ENCODE data around the gene SAP30BP.
A peak's percentile ranks its signal among the peaks of the same experiment; 100 is the strongest.

The SAP30BP gene

GRCh38 chr17:75719732-75720131 is 52.6 kb downstream of the SAP30BP start:
- TF ChIP-seq FOXK2 (IDR thresholded peaks at IDR 0.05) (no peak), BHLHE40 (IDR thresholded peaks at IDR 0.05; ENCODE audit: borderline replicate concordance) (no peak), FOXM1 (IDR thresholded peaks at IDR 0.05; ENCODE audit: borderline replicate concordance) (no peak), FOXA1 (IDR thresholded peaks at IDR 0.05) (no peak), LEF1 (IDR thresholded peaks at IDR 0.05; ENCODE audit: borderline replicate concordance) (no peak), L3MBTL2 (conservative IDR thresholded peaks at IDR 0.05) (no peak), NFRKB (IDR thresholded peaks at IDR 0.05) (no peak), TARDBP (IDR thresholded peaks at IDR 0.05) (no peak), ARNT (IDR thresholded peaks at IDR 0.05) (no peak), ZNF384 (IDR thresholded peaks at IDR 0.05) (no peak), HDGF (IDR thresholded peaks at IDR 0.05; ENCODE audit: borderline replicate concordance) (no peak), PKNOX1 (IDR thresholded peaks at IDR 0.05) (no peak), CTBP1 (IDR thresholded peaks at IDR 0.05; ENCODE audit: borderline replicate concordance) (no peak), ELF4 (IDR thresholded peaks at IDR 0.05) (no peak)
- DNase-seq (ENCODE audit: extremely low spot score), result no peak
- ChIA-PET POLR2A (no interaction called here), CTCF (interaction anchor here (1.0 kb wide), 1 partner anchor 46 kb away, joined by 3 read pairs; the partner anchor contains the start of gene GALK1)

DNA sequence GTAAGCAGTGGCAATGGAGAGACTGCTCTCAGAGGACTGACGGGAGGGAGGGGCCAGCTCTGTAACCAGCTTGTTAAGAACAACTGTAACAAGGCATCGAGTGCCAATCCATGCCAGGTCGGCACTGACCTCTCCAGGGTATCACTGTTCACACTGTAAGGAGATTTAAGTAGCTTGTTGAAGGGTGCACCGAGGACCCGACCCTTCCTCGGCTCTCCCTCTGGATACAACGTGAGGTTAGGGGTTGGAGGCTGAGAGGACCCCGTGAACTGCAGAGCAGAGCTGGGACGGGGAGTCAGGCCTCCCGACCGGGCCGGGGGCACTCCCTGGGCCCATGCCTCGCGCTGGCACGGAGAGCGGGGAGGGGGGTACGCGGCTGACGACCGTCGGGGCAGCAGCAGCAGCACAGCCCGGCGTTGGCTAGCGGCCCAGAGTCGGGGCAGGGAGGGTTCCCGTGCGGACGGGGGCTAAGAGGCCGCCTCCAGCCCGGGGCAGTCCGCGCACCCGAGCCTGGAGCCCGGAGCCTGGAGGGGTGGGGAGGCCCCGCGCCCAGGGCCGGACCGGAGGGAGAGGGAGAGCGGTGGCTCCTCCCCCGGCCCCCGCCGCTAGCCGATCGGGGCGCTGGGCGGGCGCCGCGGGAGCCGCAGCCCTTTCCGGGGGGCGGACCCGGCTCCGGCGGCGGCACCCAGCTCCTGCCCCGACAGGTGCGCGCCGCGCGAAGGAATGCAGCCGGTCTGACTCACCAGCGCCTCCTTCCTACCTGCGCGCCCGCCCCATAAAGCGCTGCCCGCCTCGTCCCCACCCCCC is 53.7 kb downstream of the SAP30BP start, which contains the start of gene ITGB4:
ITGB4 (plus strand) TSS at position 804 of the 807 bp plus-strand sequence. CDS start 3,245 bp downstream, outside the sequence.
- peak; percentile 36 for DNase-seq (ENCODE audit: extremely low spot score)
- ChIA-PET POLR2A (interaction anchor here (0.8 to 1.1 kb wide), 2 partner anchors 9 to 11 kb away, joined by 3 to 4 read pairs; no protein-coding TSS in a partner anchor), CTCF (interaction anchor here (1.1 kb wide), 1 partner anchor 27 kb away, joined by 4 read pairs; no protein-coding TSS in a partner anchor)
- TF ChIP-seq ELF4 (IDR thresholded peaks at IDR 0.05) (no peak), FOXM1 (IDR thresholded peaks at IDR 0.05; ENCODE audit: borderline replicate concordance) (no peak), LEF1 (IDR thresholded peaks at IDR 0.05; ENCODE audit: borderline replicate concordance) (no peak), CTBP1 (IDR thresholded peaks at IDR 0.05; ENCODE audit: borderline replicate concordance) (no peak), PKNOX1 (IDR thresholded peaks at IDR 0.05) (no peak)

GRCh38 chr17:75721463-75722011 is 54.4 kb downstream of the SAP30BP start:
- CTCF ChIA-PET, result interaction anchor here (0.9 kb wide), 1 partner anchor 26 kb away, joined by 3 read pairs; no protein-coding TSS in a partner anchor
- POLR2A ChIA-PET, result no interaction called here
- no peak for DNase-seq (ENCODE audit: extremely low spot score)
- TF ChIP-seq TARDBP (IDR thresholded peaks at IDR 0.05) (no peak), PKNOX1 (IDR thresholded peaks at IDR 0.05) (no peak), L3MBTL2 (conservative IDR thresholded peaks at IDR 0.05) (no peak), ARNT (IDR thresholded peaks at IDR 0.05) (no peak), HDGF (IDR thresholded peaks at IDR 0.05; ENCODE audit: borderline replicate concordance) (no peak), LEF1 (IDR thresholded peaks at IDR 0.05; ENCODE audit: borderline replicate concordance) (no peak), FOXK2 (IDR thresholded peaks at IDR 0.05) (no peak), SUZ12 (IDR thresholded peaks at IDR 0.05) (no peak), FOXA1 (IDR thresholded peaks at IDR 0.05) (no peak), FOXM1 (IDR thresholded peaks at IDR 0.05; ENCODE audit: borderline replicate concordance) (no peak), ELF4 (IDR thresholded peaks at IDR 0.05) (no peak), CTBP1 (IDR thresholded peaks at IDR 0.05; ENCODE audit: borderline replicate concordance) (no peak), BHLHE40 (IDR thresholded peaks at IDR 0.05; ENCODE audit: borderline replicate concordance) (no peak), SP1 (IDR thresholded peaks at IDR 0.05) (no peak), NFRKB (IDR thresholded peaks at IDR 0.05) (no peak)

DNA sequence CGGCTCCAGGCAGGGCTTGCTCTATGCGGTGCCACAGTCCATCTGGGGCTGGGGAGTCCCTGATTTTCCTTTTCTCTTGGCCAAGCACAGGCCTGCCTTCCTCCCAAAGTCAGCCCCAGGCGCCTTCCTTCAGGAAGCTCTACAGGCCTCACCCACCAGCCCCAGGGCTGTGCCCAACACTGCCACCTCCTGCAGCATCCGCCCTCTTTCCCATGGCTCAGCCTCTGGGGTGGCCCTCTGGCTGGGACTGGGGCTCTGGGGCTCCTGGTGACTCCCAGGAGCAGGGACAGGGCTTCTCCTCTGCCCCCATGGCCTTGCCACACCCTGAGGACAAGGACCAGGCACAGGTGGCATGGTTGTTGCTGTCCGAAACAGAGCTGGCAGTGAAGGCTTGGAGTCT is 54.9 kb downstream of the SAP30BP start:
- no peak for DNase-seq (ENCODE audit: extremely low spot score)
- ChIA-PET CTCF (interaction anchor here (0.9 kb wide), 1 partner anchor 26 kb away, joined by 3 read pairs; no protein-coding TSS in a partner anchor), POLR2A (no interaction called here)
- TF ChIP-seq TARDBP (IDR thresholded peaks at IDR 0.05) (no peak), L3MBTL2 (conservative IDR thresholded peaks at IDR 0.05) (no peak), ARNT (IDR thresholded peaks at IDR 0.05) (no peak), ZNF384 (IDR thresholded peaks at IDR 0.05) (no peak), PKNOX1 (IDR thresholded peaks at IDR 0.05) (no peak), NFRKB (IDR thresholded peaks at IDR 0.05) (no peak), SP1 (IDR thresholded peaks at IDR 0.05) (no peak), SUZ12 (IDR thresholded peaks at IDR 0.05) (no peak), BHLHE40 (IDR thresholded peaks at IDR 0.05; ENCODE audit: borderline replicate concordance) (no peak), CTBP1 (IDR thresholded peaks at IDR 0.05; ENCODE audit: borderline replicate concordance) (no peak), HDGF (IDR thresholded peaks at IDR 0.05; ENCODE audit: borderline replicate concordance) (no peak), FOXA1 (IDR thresholded peaks at IDR 0.05) (no peak), FOXM1 (IDR thresholded peaks at IDR 0.05; ENCODE audit: borderline replicate concordance) (no peak), LEF1 (IDR thresholded peaks at IDR 0.05; ENCODE audit: borderline replicate concordance) (no peak), ELF4 (IDR thresholded peaks at IDR 0.05) (no peak), FOXK2 (IDR thresholded peaks at IDR 0.05) (no peak)
